AG09309 (cell line): ENCODE data around the gene CREB3L2.

Experiments
- DNase-seq: peaks from one replicate; pipeline ENCODE4 v3.0.0-alpha.2; 2010; ENCODE audit warnings: low read depth
- H3K4me3 ChIP-seq: 2 replicates; pipeline ENCODE4 v1.5.1; 2011; ENCODE audit warnings: mild to moderate bottlenecking, low read depth, low read length, moderate library complexity; ENCODE audit not compliant: control insufficient read depth
- TF ChIP-seq, protein P1 (sequence below): IDR thresholded peaks from 2 replicates; pipeline ENCODE4 v1.5.1; 2011; ENCODE audit warnings: mild to moderate bottlenecking, low read depth, low read length, inconsistent platforms; ENCODE audit not compliant: insufficient read depth, control insufficient read depth; ENCODE audit errors: missing control alignments

The CREB3L2 gene

DNA sequence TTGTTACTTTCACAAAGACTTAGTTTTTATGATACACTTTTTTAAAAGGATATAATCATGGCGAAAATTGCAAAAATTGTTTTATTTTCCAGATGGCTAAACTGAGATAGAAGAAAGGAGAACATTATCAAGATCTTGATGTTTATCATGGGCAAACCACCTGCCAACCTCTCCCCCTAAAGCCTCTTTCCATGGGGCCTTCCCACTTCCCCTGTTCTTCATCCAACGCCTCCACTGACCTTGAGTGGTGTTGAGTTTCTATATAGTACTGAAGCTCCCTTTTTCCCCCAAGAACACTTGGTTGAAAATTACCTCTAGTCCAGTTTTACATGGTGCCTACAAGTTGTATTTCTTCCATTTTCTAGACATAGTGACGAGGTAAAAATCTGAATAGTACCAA, 5.0 kb downstream of the CREB3L2 start:
- H3K4me3 ChIP-seq: no peak overlapping the region
- TF ChIP-seq, protein P1, sequence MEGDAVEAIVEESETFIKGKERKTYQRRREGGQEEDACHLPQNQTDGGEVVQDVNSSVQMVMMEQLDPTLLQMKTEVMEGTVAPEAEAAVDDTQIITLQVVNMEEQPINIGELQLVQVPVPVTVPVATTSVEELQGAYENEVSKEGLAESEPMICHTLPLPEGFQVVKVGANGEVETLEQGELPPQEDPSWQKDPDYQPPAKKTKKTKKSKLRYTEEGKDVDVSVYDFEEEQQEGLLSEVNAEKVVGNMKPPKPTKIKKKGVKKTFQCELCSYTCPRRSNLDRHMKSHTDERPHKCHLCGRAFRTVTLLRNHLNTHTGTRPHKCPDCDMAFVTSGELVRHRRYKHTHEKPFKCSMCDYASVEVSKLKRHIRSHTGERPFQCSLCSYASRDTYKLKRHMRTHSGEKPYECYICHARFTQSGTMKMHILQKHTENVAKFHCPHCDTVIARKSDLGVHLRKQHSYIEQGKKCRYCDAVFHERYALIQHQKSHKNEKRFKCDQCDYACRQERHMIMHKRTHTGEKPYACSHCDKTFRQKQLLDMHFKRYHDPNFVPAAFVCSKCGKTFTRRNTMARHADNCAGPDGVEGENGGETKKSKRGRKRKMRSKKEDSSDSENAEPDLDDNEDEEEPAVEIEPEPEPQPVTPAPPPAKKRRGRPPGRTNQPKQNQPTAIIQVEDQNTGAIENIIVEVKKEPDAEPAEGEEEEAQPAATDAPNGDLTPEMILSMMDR: no peak
- DNase-seq: no peak

DNA sequence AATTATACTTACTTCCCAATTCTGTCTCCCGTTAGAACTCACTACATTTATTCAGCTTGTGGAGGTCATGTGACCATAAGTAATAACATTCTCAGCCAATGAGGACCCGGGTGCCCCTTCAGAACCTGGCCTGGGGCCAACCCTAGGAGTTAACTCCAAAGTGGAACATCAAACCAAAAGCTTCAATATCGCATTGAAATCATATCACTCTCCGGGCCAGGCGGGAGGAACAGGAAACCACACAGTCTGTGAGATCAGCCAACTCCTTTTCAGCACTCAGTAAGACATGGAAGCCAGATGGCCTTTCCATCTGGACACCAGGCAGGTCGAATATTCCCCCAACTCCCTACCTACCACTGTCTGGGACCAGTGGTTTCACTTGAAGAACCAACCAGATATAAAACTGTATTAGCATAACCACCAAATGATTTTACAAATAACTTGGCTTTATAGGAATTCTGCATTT, 5.5 kb downstream of the CREB3L2 start:
- H3K4me3 ChIP-seq: no peak overlapping the region
- no peak for DNase-seq
- TF ChIP-seq, protein P1: no peak

DNA sequence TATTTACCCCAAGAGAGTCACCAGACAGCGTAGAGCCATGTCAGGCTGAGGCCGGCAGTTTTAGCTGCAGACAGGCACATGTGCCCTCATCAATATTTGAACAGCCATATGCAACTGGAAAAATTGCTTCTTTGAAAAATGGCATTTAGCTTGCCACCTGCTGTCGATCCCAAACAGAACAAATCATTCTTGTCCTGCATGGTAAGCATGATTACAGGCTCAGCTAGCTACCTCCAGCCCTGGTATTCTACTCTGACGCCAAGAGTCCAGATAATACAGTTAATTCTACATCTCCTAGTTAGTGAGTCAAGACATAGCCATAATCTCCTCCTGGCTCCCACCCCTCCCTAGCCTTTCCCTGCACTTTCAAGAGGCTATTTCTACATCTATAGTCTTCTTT, 7.7 kb downstream of the CREB3L2 start:
- no peak for DNase-seq
- H3K4me3 ChIP-seq: no peak overlapping the region
- TF ChIP-seq, protein P1: no peak

GRCh38 chr7:137993395-137993743, 8.5 kb downstream of the CREB3L2 start:
- TF ChIP-seq, protein P1: no peak
- no peak for DNase-seq
- H3K4me3 ChIP-seq: no peak overlapping the region

- TF ChIP-seq, protein P1: no peak
- peak; percentile 98 for DNase-seq
- no peak overlapping the region for H3K4me3 ChIP-seq
These were observed 9.1 kb downstream of the CREB3L2 start for GRCh38 chr7:137992550-137993394.

- H3K4me3 ChIP-seq: no peak overlapping the region
- TF ChIP-seq, protein P1: no peak
- no peak for DNase-seq
These were observed 9.8 kb downstream of the CREB3L2 start for GRCh38 chr7:137992104-137992549.
